H1 (cell line): Measurements from ENCODE around the gene ITIH4. TPM values are rescaled to one million over a fixed set of nuclear protein-coding genes. Genes with fewer than 3 reads are reported as not detected.

Source experiments
- ATF3 ChIP-seq: IDR thresholded peaks from 2 replicates; pipeline ENCODE4 v1.6.1; 2011; ENCODE audit warnings: low read depth, mild to moderate bottlenecking, low read length; ENCODE audit not compliant: insufficient read depth
- CHD1 ChIP-seq: IDR thresholded peaks from 2 replicates; pipeline ENCODE4 v1.6.1; 2012; ENCODE audit warnings: low read depth, low read length, improper control_type of control experiment
- CREB1 ChIP-seq: IDR thresholded peaks from 2 replicates; pipeline ENCODE4 v1.6.1; 2012; ENCODE audit warnings: inconsistent platforms
- HDAC2 ChIP-seq, 2 experiments: fragments of 300-600 bp in 1 of 2; sonication (generic) in 1 of 2; IDR thresholded peaks; 2 replicates each; pipeline ENCODE4 v1.6.1; 2011 to 2012; ENCODE audit warnings: low read depth in 2 of 2, low read length in 2 of 2, mild to moderate bottlenecking in 2 of 2, moderate library complexity in 2 of 2, borderline replicate concordance in 1 of 2, inconsistent platforms in 1 of 2
- KDM1A ChIP-seq: fragments of 200-600, 300-600 bp; sonication (generic); IDR thresholded peaks from 2 replicates; pipeline ENCODE4 v1.7.1; 2016; ENCODE audit warnings: mild to moderate bottlenecking, low read length, borderline replicate concordance
- KDM5A ChIP-seq: fragments of 200-600 bp; IDR thresholded peaks from 2 replicates; pipeline ENCODE4 v1.7.1; 2012; ENCODE audit warnings: mild to moderate bottlenecking, low read length, inconsistent platforms, mixed read lengths
- TBP ChIP-seq: IDR thresholded peaks from 2 replicates; pipeline ENCODE4 v1.6.1; 2011; ENCODE audit warnings: low read depth, low read length, improper control_type of control experiment
- polyA plus RNA-seq, 7 experiments: library from polyadenylated mRNA; depleted of rRNA in 3 of 7; stranded (reverse) in 5 of 7; unstranded in 2 of 7; fragments of >200 nt in 5 of 7; fragments of 200-250 nt in 2 of 7; gene quantifications; 1 replicate in 5 of 7; 2 replicates in 1 of 7; 4 replicates in 1 of 7; pipeline versions ENCODE4 v1.2.1 to v1.2.3, GENCODE V29; 2011 to 2013; ENCODE audit warnings: missing spikeins in 2 of 7, mixed read lengths in 2 of 7
- total RNA-seq: library from RNA; stranded (reverse); fragmentation: NEBNext Ultra II Directional; extraction: Animal tissue kit (Norgen Biotek cat#: 25700); gene quantifications from 2 replicates; pipeline ENCODE4 v1.2.1, GENCODE V29; 2021
- TF ChIP-seq, protein P1 (sequence below): fragments of 300-600 bp; sonication (generic); IDR thresholded peaks from 2 replicates; pipeline ENCODE4 v1.7.1; 2012; ENCODE audit warnings: low read length, moderate library complexity, mild to moderate bottlenecking, inconsistent platforms; ENCODE audit not compliant: insufficient replicate concordance

ITIH4 gene
- total and polyA plus RNA-seq, 2 of the 8 experiments (the other 6 are each of a cell fraction or from before 2014, with no cell fraction given): 3.4 to 3.7 TPM

GRCh38 chr3:52856666-52857065 is 26.2 kb upstream of the ITIH4 start (continued):
- TF ChIP-seq, protein P1, sequence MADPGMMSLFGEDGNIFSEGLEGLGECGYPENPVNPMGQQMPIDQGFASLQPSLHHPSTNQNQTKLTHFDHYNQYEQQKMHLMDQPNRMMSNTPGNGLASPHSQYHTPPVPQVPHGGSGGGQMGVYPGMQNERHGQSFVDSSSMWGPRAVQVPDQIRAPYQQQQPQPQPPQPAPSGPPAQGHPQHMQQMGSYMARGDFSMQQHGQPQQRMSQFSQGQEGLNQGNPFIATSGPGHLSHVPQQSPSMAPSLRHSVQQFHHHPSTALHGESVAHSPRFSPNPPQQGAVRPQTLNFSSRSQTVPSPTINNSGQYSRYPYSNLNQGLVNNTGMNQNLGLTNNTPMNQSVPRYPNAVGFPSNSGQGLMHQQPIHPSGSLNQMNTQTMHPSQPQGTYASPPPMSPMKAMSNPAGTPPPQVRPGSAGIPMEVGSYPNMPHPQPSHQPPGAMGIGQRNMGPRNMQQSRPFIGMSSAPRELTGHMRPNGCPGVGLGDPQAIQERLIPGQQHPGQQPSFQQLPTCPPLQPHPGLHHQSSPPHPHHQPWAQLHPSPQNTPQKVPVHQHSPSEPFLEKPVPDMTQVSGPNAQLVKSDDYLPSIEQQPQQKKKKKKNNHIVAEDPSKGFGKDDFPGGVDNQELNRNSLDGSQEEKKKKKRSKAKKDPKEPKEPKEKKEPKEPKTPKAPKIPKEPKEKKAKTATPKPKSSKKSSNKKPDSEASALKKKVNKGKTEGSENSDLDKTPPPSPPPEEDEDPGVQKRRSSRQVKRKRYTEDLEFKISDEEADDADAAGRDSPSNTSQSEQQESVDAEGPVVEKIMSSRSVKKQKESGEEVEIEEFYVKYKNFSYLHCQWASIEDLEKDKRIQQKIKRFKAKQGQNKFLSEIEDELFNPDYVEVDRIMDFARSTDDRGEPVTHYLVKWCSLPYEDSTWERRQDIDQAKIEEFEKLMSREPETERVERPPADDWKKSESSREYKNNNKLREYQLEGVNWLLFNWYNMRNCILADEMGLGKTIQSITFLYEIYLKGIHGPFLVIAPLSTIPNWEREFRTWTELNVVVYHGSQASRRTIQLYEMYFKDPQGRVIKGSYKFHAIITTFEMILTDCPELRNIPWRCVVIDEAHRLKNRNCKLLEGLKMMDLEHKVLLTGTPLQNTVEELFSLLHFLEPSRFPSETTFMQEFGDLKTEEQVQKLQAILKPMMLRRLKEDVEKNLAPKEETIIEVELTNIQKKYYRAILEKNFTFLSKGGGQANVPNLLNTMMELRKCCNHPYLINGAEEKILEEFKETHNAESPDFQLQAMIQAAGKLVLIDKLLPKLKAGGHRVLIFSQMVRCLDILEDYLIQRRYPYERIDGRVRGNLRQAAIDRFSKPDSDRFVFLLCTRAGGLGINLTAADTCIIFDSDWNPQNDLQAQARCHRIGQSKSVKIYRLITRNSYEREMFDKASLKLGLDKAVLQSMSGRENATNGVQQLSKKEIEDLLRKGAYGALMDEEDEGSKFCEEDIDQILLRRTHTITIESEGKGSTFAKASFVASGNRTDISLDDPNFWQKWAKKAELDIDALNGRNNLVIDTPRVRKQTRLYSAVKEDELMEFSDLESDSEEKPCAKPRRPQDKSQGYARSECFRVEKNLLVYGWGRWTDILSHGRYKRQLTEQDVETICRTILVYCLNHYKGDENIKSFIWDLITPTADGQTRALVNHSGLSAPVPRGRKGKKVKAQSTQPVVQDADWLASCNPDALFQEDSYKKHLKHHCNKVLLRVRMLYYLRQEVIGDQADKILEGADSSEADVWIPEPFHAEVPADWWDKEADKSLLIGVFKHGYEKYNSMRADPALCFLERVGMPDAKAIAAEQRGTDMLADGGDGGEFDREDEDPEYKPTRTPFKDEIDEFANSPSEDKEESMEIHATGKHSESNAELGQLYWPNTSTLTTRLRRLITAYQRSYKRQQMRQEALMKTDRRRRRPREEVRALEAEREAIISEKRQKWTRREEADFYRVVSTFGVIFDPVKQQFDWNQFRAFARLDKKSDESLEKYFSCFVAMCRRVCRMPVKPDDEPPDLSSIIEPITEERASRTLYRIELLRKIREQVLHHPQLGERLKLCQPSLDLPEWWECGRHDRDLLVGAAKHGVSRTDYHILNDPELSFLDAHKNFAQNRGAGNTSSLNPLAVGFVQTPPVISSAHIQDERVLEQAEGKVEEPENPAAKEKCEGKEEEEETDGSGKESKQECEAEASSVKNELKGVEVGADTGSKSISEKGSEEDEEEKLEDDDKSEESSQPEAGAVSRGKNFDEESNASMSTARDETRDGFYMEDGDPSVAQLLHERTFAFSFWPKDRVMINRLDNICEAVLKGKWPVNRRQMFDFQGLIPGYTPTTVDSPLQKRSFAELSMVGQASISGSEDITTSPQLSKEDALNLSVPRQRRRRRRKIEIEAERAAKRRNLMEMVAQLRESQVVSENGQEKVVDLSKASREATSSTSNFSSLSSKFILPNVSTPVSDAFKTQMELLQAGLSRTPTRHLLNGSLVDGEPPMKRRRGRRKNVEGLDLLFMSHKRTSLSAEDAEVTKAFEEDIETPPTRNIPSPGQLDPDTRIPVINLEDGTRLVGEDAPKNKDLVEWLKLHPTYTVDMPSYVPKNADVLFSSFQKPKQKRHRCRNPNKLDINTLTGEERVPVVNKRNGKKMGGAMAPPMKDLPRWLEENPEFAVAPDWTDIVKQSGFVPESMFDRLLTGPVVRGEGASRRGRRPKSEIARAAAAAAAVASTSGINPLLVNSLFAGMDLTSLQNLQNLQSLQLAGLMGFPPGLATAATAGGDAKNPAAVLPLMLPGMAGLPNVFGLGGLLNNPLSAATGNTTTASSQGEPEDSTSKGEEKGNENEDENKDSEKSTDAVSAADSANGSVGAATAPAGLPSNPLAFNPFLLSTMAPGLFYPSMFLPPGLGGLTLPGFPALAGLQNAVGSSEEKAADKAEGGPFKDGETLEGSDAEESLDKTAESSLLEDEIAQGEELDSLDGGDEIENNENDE: no peak
- TF ChIP-seq CHD1 (no peak), HDAC2 (IDR thresholded peaks at IDR 0.05; ENCODE audit: borderline replicate concordance in 1 of 2, low read depth in 2 of 2, low read length in 2 of 2) (no peak), KDM5A (no peak), ATF3 (no peak), TBP (no peak), CREB1 (no peak), KDM1A (no peak)
